Measurements from ENCODE around the gene TACSTD2.
"Not testable (repeated sequence)": the region's sequence is repeated elsewhere in the genome, so short reads cannot be mapped to it uniquely, and the experiment has no call there.

Gene TACSTD2

GRCh38 chr1:58570094-58570493 lies 7.0 kb downstream of the TACSTD2 start:
- Histone ChIP-seq H3K27me3 (ENCODE audit: insufficient read depth, low read depth, severe bottlenecking) (no peaks in the 10 kb centered on the region), H3K36me3 (no peaks in the 10 kb centered on the region), H3K9me3 (ENCODE audit: severe bottlenecking) (no peaks in the 10 kb centered on the region), H3K4me3 (ENCODE audit: low read depth, low read length) (no peak overlapping the region), H3K27ac (no peak overlapping the region)
- DNase-seq = no peak
- TF ChIP-seq CTCF (IDR thresholded peaks at IDR 0.05; ENCODE audit: low read depth, low read length) = no peak

GRCh38 chr1:58568911-58569310 lies 8.1 kb downstream of the TACSTD2 start:
- TF ChIP-seq CTCF (IDR thresholded peaks at IDR 0.05; ENCODE audit: low read depth, low read length) = no peak
- Histone ChIP-seq H3K27me3 (ENCODE audit: insufficient read depth, low read depth, severe bottlenecking) (no peaks in the 10 kb centered on the region), H3K4me3 (ENCODE audit: low read depth, low read length) (no peak overlapping the region), H3K36me3 (no peaks in the 10 kb centered on the region), H3K27ac (no peak overlapping the region), H3K9me3 (ENCODE audit: severe bottlenecking) (no peaks in the 10 kb centered on the region)
- DNase-seq = no peak

DNA sequence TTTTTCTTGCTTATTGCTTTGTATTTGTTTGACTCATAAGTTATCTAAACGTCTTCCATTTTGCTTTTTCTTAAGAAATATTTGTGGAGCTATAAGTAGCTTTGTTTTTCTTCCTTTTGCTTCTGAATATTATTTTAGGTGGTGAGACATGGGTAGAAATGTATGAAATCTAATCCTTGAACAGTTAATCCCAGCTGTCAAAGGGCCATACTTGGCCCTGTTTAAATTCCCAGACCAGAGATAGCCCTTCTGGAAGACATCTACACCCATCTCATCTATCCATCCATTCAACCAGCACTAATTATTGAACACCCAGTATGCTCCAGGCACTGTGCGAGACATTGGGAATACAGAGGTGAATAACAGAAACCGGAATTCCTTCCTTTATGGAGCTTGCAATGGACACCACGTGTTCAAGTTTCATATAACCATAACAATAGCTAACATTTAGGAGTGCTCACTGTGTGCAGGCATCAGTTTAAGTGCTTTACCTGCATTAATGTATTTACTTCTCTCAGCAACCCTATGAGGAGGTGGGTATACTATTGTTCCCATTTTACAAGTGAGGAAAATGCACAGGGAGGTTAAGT lies 8.7 kb downstream of the TACSTD2 start:
- Histone ChIP-seq H3K27ac (no peak overlapping the region), H3K27me3 (ENCODE audit: insufficient read depth, low read depth, severe bottlenecking) (no peaks in the 10 kb centered on the region), H3K9me3 (ENCODE audit: severe bottlenecking) (peaks cover 3% of the 10 kb centered on the region), H3K4me3 (ENCODE audit: low read depth, low read length) (no peak overlapping the region), H3K36me3 (no peaks in the 10 kb centered on the region)
- no peak for DNase-seq
- TF ChIP-seq CTCF (IDR thresholded peaks at IDR 0.05; ENCODE audit: low read depth, low read length) = no peak

DNA sequence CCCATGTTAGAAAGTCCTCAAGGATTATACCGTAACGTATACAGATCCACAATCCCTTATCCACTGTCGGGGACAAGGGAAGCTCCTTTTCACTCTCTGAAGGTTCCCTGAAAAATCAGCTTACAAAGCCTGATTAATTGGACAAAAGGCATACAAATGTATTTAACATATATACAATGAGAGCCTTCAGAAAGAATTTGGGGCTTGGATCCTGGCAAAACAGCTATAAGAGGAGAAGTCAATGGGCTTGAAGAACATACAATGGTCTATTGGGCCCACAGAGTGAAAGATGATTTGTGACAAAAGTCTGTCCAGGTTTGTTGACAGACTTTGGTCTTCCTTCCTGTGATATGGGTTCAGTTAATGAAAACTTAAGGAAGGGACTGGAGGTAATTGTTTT lies 10.7 kb downstream of the TACSTD2 start:
- H3K9me3 ChIP-seq (ENCODE audit: severe bottlenecking) = peaks cover 3% of the 10 kb centered on the region
- H3K36me3 ChIP-seq = no peaks in the 10 kb centered on the region
- no peak overlapping the region for H3K4me3 ChIP-seq (ENCODE audit: low read depth, low read length)
- no peak for DNase-seq
- TF ChIP-seq CTCF (IDR thresholded peaks at IDR 0.05; ENCODE audit: low read depth, low read length) = no peak
- H3K27ac ChIP-seq = no peak overlapping the region
- H3K27me3 ChIP-seq (ENCODE audit: insufficient read depth, low read depth, severe bottlenecking) = no peaks in the 10 kb centered on the region

GRCh38 chr1:58563715-58564114 lies 13.3 kb downstream of the TACSTD2 start:
- not testable (repeated sequence) for H3K27me3 ChIP-seq (ENCODE audit: insufficient read depth, low read depth, severe bottlenecking); H3K36me3 ChIP-seq
- H3K9me3 ChIP-seq (ENCODE audit: severe bottlenecking) = peaks cover 10% of the 10 kb centered on the region

DNA sequence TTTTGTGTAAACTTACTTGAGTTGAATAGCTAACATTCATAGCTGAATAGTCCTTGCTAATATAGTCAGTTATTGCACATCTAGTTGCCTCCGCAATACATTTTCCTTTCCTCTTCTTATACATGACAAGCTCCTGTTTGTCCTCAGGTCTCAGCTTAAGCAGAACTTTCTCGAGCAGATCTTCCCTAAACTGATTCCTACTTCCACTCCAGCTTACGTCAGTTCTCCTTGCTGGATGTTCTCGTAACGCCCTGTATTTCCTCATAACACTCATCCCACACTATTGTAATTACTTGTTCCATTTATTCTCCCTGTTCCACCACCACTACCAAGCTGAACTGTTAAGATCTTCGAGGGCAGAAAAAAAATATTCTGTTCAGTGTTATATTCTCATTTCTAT lies 15.4 kb downstream of the TACSTD2 start:
- DNase-seq = no peak
- Histone ChIP-seq H3K4me3 (ENCODE audit: low read depth, low read length) (no peak overlapping the region), H3K27me3 (ENCODE audit: insufficient read depth, low read depth, severe bottlenecking) (no peaks in the 10 kb centered on the region), H3K27ac (no peak overlapping the region), H3K36me3 (no peaks in the 10 kb centered on the region), H3K9me3 (ENCODE audit: severe bottlenecking) (peaks cover 10% of the 10 kb centered on the region)
- TF ChIP-seq CTCF (IDR thresholded peaks at IDR 0.05; ENCODE audit: low read depth, low read length) = no peak

More at GRCh38 chr1:58563715-58564114, 13.3 kb downstream of the TACSTD2 start:
- H3K27ac ChIP-seq; H3K4me3 ChIP-seq (ENCODE audit: low read depth, low read length); DNase-seq: not testable (repeated sequence)

Data from WERI-Rb-1 (cell line).